Hindlimb muscle (tissue), 1 donor: Measurements from ENCODE around the gene IGFL4. TPM values are rescaled to one million over a fixed set of nuclear protein-coding genes. Genes with fewer than 3 reads are reported as not detected.

Experiments used
- DNase-seq: peaks from one replicate; pipeline ENCODE4 v3.0.0-alpha.2; 2013
- polyA plus RNA-seq: library from polyadenylated mRNA; unstranded; fragments of 120-200 nt; gene quantifications from one replicate; pipeline ENCODE4 v1.2.1, GENCODE V29; 2013; ENCODE audit not compliant: insufficient read length

IGFL4 gene
- polyA plus RNA-seq, 1 donor, result 5.7 TPM

- no peak for DNase-seq
Observed at GRCh38 chr19:46018729-46019251, 22.0 kb downstream of the IGFL4 start.

- DNase-seq, result no peak
Observed at GRCh38 chr19:46017874-46018675, 22.7 kb downstream of the IGFL4 start.

GRCh38 chr19:46017095-46017429 is 23.7 kb downstream of the IGFL4 start:
- no peak for DNase-seq

GRCh38 chr19:46016426-46017094 is 24.2 kb downstream of the IGFL4 start:
- DNase-seq, result peak; percentile 86

- DNase-seq, result no peak
Observed at GRCh38 chr19:46015687-46016425, 24.9 kb downstream of the IGFL4 start.

GRCh38 chr19:46014941-46015686 is 25.7 kb downstream of the IGFL4 start:
- DNase-seq, result no peak

- DNase-seq, result no peak
Observed at GRCh38 chr19:46014534-46014933, 26.3 kb downstream of the IGFL4 start.

GRCh38 chr19:46009530-46010510 is 31.0 kb downstream of the IGFL4 start:
- DNase-seq, result no peak

- DNase-seq, result no peak
Observed at GRCh38 chr19:46006411-46006810, 34.4 kb downstream of the IGFL4 start.

GRCh38 chr19:46002678-46003275 is 38.0 kb downstream of the IGFL4 start:
- DNase-seq, result no peak

- no peak for DNase-seq
Observed at GRCh38 chr19:46000491-46001246, 40.1 kb downstream of the IGFL4 start.

GRCh38 chr19:45999653-46000121 is 41.1 kb downstream of the IGFL4 start:
- DNase-seq, result no peak

GRCh38 chr19:45998834-45999233 is 42.0 kb downstream of the IGFL4 start:
- no peak for DNase-seq

- DNase-seq, result no peak
Observed at GRCh38 chr19:45996933-45997332, 43.9 kb downstream of the IGFL4 start.

GRCh38 chr19:45995715-45996385 is 45.0 kb downstream of the IGFL4 start:
- DNase-seq, result no peak

- DNase-seq, result peak; percentile 98
Observed at GRCh38 chr19:45994998-45995714, 45.6 kb downstream of the IGFL4 start, which contains the start of gene CCDC61. CCDC61 (plus strand) TSS chr19:45995467; CDS start chr19:46003019, 7,552 bp downstream.

GRCh38 chr19:45994456-45994997 is 46.3 kb downstream of the IGFL4 start:
- no peak for DNase-seq

GRCh38 chr19:45990113-45990728 is 50.6 kb downstream of the IGFL4 start:
- DNase-seq, result no peak
